DLD1 (cell line): ENCODE data around the gene TMPRSS9.
"Not testable (repeated sequence)": the region's sequence is repeated elsewhere in the genome, so short reads cannot be mapped to it uniquely, and the experiment has no call there.

ENCODE experiments used
- in situ Hi-C: cut with HindIII; loops from 2 replicates; pipeline ENCODE4 v1.10.0; 2017; ENCODE audit warnings: low sequenced_read_pairs

Gene TMPRSS9

GRCh38 chr19:2341244-2341751 lies 18.8 kb upstream of the TMPRSS9 start:
- in situ Hi-C loops: no loop called here

GRCh38 chr19:2341982-2342381 lies 18.1 kb upstream of the TMPRSS9 start:
- in situ Hi-C loops: no loop called here

- in situ Hi-C loops: no loop called here
Measured at GRCh38 chr19:2342656-2343288, 17.3 kb upstream of the TMPRSS9 start.

DNA sequence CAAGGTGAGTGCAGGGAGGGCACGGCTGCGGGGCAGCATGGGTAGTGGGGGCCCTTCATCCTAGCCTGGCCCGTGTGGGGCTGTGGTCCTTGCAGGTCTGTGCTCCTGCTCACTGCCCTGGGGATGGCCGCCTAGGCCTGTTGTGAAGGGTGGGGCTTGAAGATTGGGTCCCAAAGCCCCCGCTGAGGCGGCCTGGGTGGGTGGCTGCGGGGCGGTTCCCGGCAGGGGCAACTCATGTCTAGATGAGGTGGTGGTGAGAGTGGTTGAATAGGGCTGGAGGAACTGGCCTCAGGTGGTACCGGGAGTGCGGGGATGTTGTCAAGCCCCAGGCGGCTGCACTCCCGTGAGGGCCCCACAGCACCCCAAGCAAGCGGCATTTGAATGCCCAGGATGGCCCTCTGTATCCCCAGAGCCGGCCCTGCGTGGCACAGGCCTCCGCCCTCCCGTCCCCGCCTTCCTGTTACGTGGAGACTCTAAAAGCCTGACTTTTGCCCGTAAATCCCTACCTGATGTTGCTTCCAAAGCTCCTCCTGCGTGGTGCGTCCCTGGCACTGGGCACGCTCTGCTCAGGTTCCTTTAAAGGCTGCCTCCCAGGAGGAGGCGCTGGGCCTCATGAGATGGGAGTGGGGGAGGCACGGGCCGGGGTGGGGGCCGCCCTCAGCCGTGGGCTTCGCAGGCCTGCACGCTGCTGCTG lies 16.6 kb upstream of the TMPRSS9 start:
- in situ Hi-C loops: no loop called here

- in situ Hi-C loops: no loop called here
Measured at GRCh38 chr19:2344381-2344870, 15.6 kb upstream of the TMPRSS9 start.

- in situ Hi-C loops: no loop called here
Measured at GRCh38 chr19:2345076-2345475, 15.0 kb upstream of the TMPRSS9 start.

- in situ Hi-C loops: no loop called here
Measured at GRCh38 chr19:2345794-2346663, 14.0 kb upstream of the TMPRSS9 start.

DNA sequence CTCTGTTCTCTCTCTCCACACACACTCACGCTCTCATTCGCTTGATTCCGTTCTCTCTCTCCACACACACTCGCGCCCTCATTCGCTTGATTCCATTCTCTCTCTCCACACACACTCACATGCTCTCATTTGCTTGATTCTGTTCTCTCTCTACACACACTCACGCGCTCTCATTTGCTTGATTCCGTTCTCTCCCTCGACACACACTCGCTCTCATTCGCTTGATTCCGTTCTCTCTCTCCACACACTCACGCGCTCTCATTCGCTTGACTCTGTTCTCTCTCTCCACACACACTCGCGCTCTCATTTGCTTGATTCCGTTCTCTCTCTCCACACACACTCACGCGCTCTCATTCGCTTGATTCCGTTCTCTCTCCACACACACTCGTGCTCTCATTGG lies 10.2 kb upstream of the TMPRSS9 start:
- in situ Hi-C loops: not testable (repeated sequence)

- in situ Hi-C loops: no loop called here
Measured at GRCh38 chr19:2350656-2351055, 9.4 kb upstream of the TMPRSS9 start.

DNA sequence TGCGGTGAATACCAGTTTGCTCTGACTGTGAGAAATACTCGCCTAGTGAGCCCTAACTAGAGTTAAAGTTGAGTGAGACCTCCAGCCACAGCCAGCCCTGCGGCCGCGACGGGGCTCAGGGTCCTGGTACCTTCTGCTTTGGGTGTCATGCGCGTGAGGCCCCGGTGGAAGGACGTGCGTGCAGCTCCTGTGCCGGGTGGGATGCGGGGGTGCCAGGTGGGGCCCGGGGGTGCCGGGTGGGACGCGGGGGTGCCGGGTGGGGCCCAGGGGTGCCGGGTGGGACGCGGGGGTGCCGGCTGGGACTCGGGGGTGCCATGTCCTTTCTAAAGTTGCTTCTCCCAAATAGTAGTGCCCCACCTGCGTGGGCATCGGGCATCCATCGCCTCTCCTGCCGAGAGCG lies 8.5 kb upstream of the TMPRSS9 start:
- in situ Hi-C loops: no loop called here

DNA sequence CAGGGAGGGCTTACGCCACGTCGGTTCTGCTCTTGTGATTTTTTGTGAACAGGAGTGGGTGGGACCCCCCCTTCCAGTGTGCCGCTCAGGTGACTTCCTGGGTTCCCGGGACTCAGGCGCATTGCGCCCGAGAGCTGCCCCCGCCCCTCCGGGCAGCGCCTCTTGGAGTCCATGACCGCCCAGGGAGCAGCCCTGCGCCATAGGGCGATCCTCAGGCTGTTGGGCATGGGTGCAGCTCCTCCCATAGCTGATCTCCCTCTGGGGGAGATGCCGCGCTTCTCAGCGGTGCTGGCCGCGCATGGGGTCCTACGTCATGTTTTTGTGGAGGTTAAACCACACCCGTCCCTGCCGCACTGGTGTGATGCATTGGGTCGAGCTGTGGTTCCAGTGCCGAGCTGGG lies 7.9 kb upstream of the TMPRSS9 start:
- in situ Hi-C loops: no loop called here

DNA sequence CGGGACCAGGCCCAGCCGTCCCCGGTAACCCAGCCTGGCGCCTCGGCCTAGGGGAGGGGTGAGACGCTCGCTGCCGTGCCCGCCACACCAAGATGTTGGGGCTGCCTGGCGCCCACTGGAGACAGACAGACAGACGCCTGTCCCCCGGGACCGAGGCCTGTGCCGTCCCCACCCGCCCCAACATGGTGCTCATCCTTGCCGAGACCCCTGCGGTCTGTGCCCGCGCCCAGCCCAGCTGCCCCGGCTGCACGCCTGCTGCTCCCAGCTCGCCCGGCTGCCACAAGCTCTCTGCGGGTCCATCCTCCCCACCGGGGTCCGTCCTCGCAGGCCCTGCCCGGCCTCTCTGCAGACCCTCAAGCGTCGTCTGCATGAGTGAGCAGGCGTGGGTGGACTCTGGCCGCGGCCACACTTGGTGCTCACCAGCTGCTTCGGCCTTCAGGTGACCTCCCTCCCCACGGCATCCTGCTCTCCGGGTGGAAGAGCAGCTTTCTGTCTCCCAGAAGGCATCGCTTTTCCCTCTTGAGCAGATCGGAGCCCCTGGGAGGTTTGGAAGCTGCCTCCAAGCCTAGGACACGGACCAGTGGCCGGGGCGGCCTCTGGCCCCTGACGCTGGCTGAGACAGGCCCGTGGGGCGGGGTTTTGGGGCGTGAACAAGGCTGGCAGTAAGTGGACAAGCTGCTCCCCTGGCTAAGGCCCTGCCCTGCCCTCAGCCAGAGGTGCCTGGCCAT lies 6.7 kb upstream of the TMPRSS9 start:
- in situ Hi-C loops: no loop called here

- in situ Hi-C loops: no loop called here
Measured at GRCh38 chr19:2353887-2354592, 6.0 kb upstream of the TMPRSS9 start.

- in situ Hi-C loops: no loop called here
Measured at GRCh38 chr19:2354670-2355069, 5.4 kb upstream of the TMPRSS9 start.

GRCh38 chr19:2355168-2356035 lies 4.7 kb upstream of the TMPRSS9 start:
- in situ Hi-C loops: no loop called here

DNA sequence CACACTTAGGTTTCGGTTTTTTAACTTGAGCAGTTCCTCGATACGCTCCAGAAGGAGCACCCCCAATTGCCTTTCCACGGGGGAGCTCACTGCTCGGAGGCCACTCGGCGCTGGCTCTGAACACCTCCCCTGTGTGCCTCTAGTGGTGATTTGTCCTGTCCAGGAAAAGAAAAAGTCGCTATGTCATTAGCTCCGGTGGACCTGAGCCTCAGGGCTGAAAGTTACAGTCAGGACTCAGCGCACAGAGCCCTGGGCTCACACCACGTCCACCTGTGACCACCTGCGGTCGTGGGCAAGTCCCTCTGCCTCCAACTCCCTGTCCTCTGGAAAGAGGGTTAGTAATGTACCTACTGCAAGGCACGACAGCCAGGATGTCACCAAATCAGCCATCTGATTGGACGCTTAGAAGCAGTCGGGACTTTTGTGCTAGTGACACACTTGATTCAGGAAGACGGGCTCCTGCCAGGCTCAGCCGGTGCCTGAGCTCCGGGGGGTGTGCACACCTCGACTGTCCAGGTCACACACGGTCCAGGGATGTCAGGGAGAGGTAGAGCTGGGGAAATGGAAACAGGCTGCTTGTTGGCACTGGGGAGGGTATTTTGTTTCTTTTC lies 3.9 kb upstream of the TMPRSS9 start:
- in situ Hi-C loops: no loop called here

DNA sequence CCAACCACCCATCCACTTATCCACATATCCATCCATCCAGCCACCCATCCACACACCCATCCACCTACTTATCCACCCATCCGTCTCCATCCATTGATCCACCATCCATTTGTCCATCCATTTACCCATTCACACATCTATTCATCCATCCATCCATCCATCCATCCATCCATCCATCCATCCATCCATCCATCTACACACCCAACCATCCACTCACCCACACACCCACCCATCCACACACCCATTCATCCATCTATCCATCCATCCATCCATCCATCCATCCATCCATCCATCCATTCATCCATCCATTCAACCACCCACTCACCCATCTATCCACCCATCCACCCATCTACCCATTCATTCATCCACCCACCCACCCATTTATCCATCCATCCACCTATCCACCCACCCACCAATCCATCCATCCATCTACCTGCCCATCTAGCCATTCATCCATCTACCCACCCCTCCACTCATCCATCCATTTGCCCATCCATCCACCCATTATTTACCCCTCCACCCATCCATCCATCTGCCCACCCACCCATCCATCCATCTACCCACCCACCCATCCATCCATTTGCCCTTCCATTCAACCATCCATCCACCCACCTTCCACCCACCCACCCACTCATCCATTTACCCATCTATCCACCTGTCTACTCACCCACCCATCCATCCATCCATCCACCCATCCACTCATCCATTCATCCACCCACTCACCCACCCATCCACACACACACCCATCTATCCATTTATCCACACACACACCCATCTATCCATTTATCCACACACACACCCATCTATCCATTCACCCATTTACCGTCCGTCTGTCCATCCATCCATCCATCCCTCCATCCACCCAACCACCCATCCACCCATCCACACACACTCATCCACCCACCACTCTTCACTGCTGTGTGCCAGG lies 2.5 kb upstream of the TMPRSS9 start:
- in situ Hi-C loops: no loop called here
